GM06990 (cell line): ENCODE measurements around the gene MPV17L2.

ENCODE experiments used
- DNase-seq: peaks from one replicate; pipeline ENCODE4 v3.0.0-alpha.2; 2011; ENCODE audit not compliant: insufficient read length; ENCODE audit errors: extremely low read depth
- H3K27me3 ChIP-seq: replicated peaks from 2 replicates; pipeline ENCODE4 v1.6.0; 2011; ENCODE audit warnings: low read length; ENCODE audit not compliant: control insufficient read depth, insufficient read depth
- H3K36me3 ChIP-seq: 2 replicates; pipeline ENCODE4 v1.5.1; 2011; ENCODE audit warnings: low read length; ENCODE audit not compliant: control insufficient read depth, insufficient read depth
- H3K4me3 ChIP-seq: replicated peaks from 2 replicates; pipeline ENCODE4 v1.5.1; 2011; ENCODE audit warnings: low read depth, mild to moderate bottlenecking, control low read depth, low read length
- CTCF ChIP-seq: IDR thresholded peaks from 2 replicates; pipeline ENCODE4 v1.5.1; 2011; ENCODE audit warnings: low read length, control low read depth, mild to moderate bottlenecking, inconsistent platforms; ENCODE audit not compliant: insufficient read depth, poor library complexity, severe bottlenecking

The MPV17L2 gene

GRCh38 chr19:18170714-18171255 is 22.2 kb upstream of the MPV17L2 start:
- Histone ChIP-seq H3K4me3 (no peak overlapping the region), H3K36me3 (peaks cover 9% of the 10 kb centered on the region), H3K27me3 (no peaks in the 10 kb centered on the region)
- TF ChIP-seq CTCF = no peak
- peak; percentile 80 for DNase-seq

GRCh38 chr19:18171605-18172327 is 21.3 kb upstream of the MPV17L2 start:
- H3K27me3 ChIP-seq = no peaks in the 10 kb centered on the region
- H3K36me3 ChIP-seq = peaks cover 10% of the 10 kb centered on the region
- no peak for TF ChIP-seq CTCF
- peak; percentile 68 for DNase-seq
- H3K4me3 ChIP-seq = no peak overlapping the region

- H3K27me3 ChIP-seq = no peaks in the 10 kb centered on the region
- no peak overlapping the region; the same call in 1 of the 2 replicates for H3K4me3 ChIP-seq
- H3K36me3 ChIP-seq = peaks cover 17% of the 10 kb centered on the region
- no peak for DNase-seq
- TF ChIP-seq CTCF = no peak
These were observed 20.5 kb upstream of the MPV17L2 start for GRCh38 chr19:18172331-18173053.

- peak overlapping the region; percentile 81 for H3K4me3 ChIP-seq
- H3K27me3 ChIP-seq = no peaks in the 10 kb centered on the region
- no peak for DNase-seq
- peaks cover 19% of the 10 kb centered on the region for H3K36me3 ChIP-seq
- TF ChIP-seq CTCF = no peak
These were observed 19.9 kb upstream of the MPV17L2 start for GRCh38 chr19:18173054-18173571.

- Histone ChIP-seq H3K36me3 (peaks cover 19% of the 10 kb centered on the region), H3K4me3 (peak within 1 kb of the TSS; percentile 81), H3K27me3 (no peaks in the 10 kb centered on the region)
- no peak for TF ChIP-seq CTCF
- DNase-seq = peak; percentile 92
These were observed 19.3 kb upstream of the MPV17L2 start, which contains the start of gene IFI30 for GRCh38 chr19:18173572-18174288. Gene IFI30 (plus strand): TSS chr19:18173813. CDS start chr19:18173842, 29 bp downstream.
